Caki2 (cell line): Measurements from ENCODE around the gene PSMC3. TPM values are rescaled to one million over a fixed set of nuclear protein-coding genes. Genes with fewer than 3 reads are reported as not detected.

Experiments
- DNase-seq: peaks from one replicate; pipeline ENCODE4 v3.0.0-alpha.2; 2015; ENCODE audit warnings: low read depth
- in situ Hi-C: cut with HindIII; loops from 2 replicates; pipeline ENCODE4 v1.10.0; 2016; ENCODE audit warnings: low sequenced_read_pairs, low pct_unique_long_range_greater_than_20kb, mixed read lengths
- total RNA-seq: library from RNA; depleted of rRNA; stranded (reverse); fragments of >200 nt; shearing (Covaris generic); gene quantifications from 2 replicates; pipeline ENCODE4 v1.2.3, GENCODE V29; 2014; ENCODE audit warnings: low replicate concordance

PSMC3 gene
- total RNA-seq, 1 experiment from 2014 or later, result 77.7 TPM

DNA sequence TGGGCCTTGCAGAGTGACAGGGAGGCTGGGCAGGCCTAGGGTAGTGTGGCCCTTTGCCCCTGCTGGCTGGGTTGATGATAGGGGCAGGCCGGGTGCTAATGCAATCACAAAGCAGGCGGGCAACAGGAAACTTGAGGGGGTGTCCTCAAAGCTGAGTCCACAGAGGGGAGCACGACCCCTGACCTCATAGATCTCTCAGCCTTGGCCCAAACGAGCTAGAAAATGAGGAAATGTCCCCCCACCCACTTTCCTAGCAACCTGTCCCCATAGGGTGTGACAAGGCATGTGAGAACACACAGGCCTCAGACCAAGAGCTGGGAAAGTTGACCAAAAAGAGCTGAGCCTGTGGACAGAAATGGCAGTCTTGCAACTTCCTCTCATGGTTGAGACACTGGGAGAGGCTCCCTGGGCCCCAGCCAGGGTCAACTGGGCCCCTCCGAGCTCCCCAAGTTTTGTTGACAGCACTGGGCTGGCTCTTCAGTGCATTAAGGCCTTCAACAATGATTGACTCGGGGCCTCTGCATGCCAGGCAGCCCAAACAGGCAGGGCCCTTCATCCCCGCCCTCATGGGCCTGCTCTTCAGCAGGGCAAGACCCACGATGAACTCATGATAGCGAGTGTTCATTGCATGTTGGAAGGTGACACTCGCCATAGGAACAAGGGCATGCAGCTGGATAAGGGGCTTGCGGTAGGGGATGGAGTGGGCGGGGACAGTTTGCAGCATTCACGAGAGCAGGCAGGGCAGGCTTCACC lies 38.1 kb downstream of the PSMC3 start:
- in situ Hi-C loops, result no loop called here
- no peak for DNase-seq

DNA sequence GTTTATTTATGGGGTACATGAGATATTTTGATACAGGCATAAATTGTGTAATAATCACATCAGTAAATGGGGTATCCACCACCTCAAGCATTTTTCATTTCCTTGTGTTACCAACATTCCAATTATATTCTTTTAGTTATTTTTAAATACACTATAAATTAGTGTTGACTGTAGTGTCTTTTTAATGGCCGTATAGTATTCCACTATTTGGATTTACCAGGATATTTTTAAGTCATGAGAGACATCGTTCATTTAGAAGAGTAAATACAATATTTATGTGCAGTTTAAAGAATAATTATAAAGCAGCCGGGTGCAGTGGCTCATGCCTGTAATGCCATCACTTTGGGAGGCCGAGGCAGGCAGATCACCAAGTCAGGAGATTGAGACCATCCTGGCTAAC lies 41.7 kb downstream of the PSMC3 start:
- in situ Hi-C loops, result no loop called here

GRCh38 chr11:47383071-47383470 lies 43.2 kb downstream of the PSMC3 start:
- DNase-seq, result no peak
- in situ Hi-C loops, result no loop called here

More for the DNA sequence above, 41.7 kb downstream of the PSMC3 start:
- no peak for DNase-seq

DNA sequence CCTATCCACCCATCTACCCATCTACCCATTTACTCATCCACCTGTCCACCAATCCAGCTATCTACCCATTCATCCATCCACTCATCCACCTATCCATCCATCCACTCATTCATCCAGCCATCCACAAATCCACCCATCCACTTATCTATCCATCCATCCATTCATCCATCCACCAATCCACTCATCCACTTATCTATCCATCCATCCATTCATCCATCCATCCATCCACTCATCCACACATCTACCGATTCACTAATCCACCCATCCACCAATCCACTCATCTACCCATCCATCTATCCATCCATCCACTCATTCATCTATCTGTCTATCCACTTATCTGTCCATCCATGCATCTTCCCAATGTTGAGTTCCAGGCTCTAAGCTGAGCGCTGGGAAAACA lies 46.2 kb downstream of the PSMC3 start:
- DNase-seq, result no peak
- in situ Hi-C loops, result no loop called here

- in situ Hi-C loops, result no loop called here
- DNase-seq, result no peak
Measured at GRCh38 chr11:47379317-47379716, 46.9 kb downstream of the PSMC3 start.

GRCh38 chr11:47378836-47379170 lies 47.4 kb downstream of the PSMC3 start:
- DNase-seq, result no peak
- in situ Hi-C loops, result no loop called here

GRCh38 chr11:47378010-47378835 lies 48.0 kb downstream of the PSMC3 start, which contains the start of gene SPI1:
Gene SPI1 (minus strand): TSS chr11:47378547. CDS start chr11:47378353, 194 bp downstream.
- in situ Hi-C loops, result no loop called here
- DNase-seq, result no peak

DNA sequence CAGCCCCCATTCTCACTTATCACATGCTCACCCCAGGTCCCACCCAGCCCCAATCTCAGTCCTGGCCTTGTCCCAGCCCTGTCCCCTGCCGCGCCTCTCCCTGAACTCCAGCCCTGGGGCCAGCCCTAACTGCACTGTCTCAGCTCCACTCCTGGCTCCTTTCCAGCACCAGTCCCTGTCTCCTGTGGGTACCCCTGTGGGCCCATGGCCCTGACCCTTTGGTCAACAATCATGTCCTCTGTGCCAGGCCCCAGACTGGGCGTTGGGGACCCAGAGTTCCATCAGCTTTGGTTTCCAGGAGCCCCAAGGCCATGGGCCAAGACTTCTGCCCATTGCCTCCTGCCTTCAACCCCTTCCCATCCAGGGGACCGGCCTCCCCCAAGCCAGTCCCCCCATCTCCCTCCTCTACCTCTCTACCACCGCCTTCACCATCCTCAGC lies 48.6 kb downstream of the PSMC3 start:
- in situ Hi-C loops, result no loop called here
- DNase-seq, result no peak

DNA sequence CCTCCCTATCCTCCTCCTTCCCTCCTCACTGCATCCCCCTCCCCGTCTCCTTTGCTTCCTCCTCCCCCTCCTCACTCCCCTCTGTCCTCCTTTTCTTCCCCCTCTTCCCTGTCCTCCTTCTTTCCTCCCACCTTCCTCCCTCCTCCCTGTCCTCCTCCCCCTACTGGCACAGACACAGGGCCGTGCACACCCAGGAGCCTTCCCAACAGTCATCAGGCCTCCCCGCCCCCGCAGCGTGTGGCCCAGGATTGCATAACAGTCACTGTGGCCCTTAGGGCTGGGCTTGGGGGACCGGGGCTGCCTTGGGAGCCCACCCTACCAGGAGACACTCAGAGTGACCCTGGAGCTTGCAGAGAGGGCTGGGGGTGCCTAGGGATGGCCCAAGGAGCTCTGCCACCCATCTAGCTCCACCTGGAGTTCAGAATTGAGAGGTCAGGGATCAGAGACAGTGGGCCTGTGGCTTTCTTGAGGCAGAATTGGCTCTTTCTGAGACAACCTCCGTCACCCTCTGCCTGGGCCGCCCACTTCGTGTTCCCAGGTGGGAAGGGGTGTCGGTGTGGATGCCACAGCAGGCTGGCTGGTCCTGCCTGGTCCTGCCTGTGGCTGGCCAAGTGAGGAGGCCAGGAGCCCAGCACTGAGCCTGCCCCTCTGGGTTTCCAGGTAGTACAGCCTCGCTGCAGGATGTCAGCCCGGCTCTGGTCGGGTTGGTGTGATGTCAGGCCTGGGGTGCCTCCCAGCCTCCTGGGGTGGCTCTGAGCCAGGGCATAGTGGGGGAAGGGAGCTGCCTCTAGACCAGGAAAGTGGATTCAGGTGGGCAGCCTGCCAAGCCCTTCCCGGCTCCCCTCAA lies 49.5 kb downstream of the PSMC3 start:
- in situ Hi-C loops, result no loop called here

GRCh38 chr11:47376107-47376524 lies 50.1 kb downstream of the PSMC3 start:
- peak; percentile 14 for DNase-seq
- in situ Hi-C loops, result no loop called here

More for the DNA sequence above, 49.5 kb downstream of the PSMC3 start:
- DNase-seq, result no peak

DNA sequence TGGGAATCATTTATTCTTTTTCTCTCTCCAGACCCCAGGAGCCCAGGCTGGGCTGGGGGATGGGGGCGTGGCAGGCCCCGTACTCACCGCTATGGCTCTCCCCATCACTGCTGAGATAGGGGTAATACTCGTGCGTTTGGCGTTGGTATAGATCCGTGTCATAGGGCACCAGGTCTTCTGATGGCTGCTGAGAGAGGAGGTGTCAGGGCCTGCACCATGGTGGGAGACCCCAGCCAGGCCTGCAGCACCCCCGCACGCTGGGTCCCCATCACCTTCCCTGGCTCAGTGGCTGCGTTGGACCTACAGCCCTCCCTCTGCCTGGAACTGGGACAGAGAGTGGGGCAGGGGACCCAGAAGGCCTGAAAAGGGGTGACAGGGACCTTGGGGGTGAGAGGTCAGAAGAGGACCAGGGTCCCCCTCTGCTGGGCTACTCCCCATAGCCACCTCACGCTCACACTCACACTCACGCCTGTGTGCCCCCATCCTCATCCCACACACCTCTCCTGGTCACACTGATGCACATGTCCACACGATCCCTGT lies 50.6 kb downstream of the PSMC3 start:
- in situ Hi-C loops, result no loop called here
- no peak for DNase-seq

GRCh38 chr11:47375020-47375419 lies 51.2 kb downstream of the PSMC3 start:
- in situ Hi-C loops, result no loop called here
- no peak for DNase-seq

GRCh38 chr11:47374720-47375019 lies 51.6 kb downstream of the PSMC3 start:
- in situ Hi-C loops, result no loop called here
- DNase-seq, result no peak

GRCh38 chr11:47373876-47374719 lies 52.1 kb downstream of the PSMC3 start:
- in situ Hi-C loops, result no loop called here
- peak; percentile 31 for DNase-seq

DNA sequence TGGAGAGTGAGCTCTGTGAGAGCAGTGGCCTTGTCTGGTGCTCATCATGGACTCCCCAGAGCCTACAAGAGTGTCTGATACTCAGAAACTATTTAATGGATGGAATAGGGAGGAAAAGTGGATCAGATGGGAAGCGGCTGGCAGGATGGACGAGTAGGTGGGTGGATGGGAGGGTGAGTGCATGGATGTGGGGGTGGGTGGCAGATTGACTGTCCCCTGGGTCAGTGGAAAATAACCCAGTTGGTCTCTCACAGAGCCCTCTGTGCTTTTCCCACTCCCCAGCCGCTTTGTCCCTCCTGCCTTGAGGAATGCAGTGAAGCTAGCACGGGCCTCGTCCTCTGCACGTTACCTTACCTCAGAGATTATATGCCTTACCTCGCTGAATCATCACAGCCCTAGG lies 53.8 kb downstream of the PSMC3 start:
- in situ Hi-C loops, result no loop called here
- no peak for DNase-seq

GRCh38 chr11:47369676-47370075 lies 56.6 kb downstream of the PSMC3 start:
- DNase-seq, result no peak
- in situ Hi-C loops, result no loop called here
